GM21381 (cell line): ENCODE results near the gene ARL16.

Experiments used
- ATAC-seq: cut with Tn5 transposase; IDR thresholded peaks from one replicate; pipeline ENCODE4 v1.9.1; 2021; ENCODE audit warnings: mild to moderate bottlenecking, moderate library complexity; ENCODE audit not compliant: unreplicated experiment

Gene ARL16, protein sequence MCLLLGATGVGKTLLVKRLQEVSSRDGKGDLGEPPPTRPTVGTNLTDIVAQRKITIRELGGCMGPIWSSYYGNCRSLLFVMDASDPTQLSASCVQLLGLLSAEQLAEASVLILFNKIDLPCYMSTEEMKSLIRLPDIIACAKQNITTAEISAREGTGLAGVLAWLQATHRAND

DNA sequence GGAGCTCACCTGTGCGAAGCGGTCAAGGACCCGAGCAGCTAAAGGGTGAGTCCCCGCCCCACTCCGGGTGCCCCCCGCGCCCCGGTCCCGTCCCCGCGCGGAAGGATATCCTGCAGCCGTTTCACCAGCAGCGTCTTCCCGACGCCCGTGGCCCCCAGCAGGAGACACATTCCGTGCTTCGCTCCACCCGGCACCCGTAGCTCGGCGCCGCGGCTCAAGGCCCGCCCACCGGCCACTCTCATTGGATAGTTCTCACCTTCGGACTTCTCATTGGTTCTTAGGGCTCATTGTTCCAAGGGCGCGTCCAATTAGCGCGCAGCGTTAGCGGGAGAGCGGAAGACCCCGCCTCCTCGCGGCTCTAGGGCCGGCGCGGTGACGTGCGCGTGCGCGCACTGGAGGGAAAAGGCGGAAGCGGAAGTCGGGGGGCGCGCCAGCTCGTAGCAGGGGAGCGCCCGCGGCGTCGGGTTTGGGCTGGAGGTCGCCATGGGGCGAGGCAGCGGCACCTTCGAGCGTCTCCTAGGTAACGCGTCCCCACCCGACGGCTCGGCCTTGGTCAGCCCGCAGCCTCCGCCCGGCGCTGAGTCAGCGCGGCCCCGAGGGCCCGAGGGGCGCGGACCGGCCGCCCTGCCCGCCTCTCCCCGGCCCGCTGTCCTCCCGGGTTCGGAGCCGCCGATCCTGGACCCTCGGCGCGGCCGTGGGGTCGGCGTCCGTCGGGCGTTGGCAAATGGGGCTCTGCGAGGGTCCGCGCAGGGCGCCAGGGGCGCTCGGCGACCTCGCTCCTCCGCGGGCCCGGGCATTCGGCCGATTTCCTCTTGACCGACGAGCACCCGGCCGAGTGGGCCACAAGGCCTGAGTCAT is at the start of gene ARL16, which contains the start of gene HGS:
Gene ARL16, minus strand, starts transcription at position 214 of the 858 bp plus-strand sequence. Its CDS starts 44 bp downstream, at position 170.
Gene HGS, plus strand, starts transcription at position 428 of the 858 bp plus-strand sequence. Its CDS starts 56 bp downstream, at position 484.
- ATAC-seq: peak; percentile 93

- no peak for ATAC-seq
These were observed 43.9 kb upstream of the ARL16 start for GRCh38 chr17:81727324-81728031.

DNA sequence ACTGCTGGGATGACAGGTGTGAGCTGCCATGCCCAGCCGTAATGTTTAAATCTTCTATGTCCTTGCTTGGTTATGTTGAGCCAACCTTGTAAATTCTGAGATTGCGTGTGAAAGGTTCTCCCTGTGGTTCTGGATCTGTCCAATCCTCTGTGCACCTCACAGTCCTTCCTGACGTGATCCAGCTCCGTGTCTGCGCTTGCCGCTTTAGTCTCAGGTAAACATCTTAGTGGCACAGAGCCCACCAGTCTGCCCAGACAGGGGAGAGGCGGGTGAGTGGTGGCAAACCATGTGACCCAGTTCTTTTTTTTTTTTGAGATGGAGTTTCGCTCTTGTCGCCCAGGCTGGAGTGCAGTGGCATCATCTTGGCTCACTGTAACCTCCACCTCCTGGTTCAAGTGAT is 42.4 kb upstream of the ARL16 start:
- ATAC-seq: no peak

- no peak for ATAC-seq
These were observed 41.8 kb upstream of the ARL16 start for GRCh38 chr17:81725439-81725838.

- no peak for ATAC-seq
These were observed 40.1 kb upstream of the ARL16 start for GRCh38 chr17:81723651-81724209.

GRCh38 chr17:81722184-81723120 is 38.9 kb upstream of the ARL16 start:
- no peak for ATAC-seq

DNA sequence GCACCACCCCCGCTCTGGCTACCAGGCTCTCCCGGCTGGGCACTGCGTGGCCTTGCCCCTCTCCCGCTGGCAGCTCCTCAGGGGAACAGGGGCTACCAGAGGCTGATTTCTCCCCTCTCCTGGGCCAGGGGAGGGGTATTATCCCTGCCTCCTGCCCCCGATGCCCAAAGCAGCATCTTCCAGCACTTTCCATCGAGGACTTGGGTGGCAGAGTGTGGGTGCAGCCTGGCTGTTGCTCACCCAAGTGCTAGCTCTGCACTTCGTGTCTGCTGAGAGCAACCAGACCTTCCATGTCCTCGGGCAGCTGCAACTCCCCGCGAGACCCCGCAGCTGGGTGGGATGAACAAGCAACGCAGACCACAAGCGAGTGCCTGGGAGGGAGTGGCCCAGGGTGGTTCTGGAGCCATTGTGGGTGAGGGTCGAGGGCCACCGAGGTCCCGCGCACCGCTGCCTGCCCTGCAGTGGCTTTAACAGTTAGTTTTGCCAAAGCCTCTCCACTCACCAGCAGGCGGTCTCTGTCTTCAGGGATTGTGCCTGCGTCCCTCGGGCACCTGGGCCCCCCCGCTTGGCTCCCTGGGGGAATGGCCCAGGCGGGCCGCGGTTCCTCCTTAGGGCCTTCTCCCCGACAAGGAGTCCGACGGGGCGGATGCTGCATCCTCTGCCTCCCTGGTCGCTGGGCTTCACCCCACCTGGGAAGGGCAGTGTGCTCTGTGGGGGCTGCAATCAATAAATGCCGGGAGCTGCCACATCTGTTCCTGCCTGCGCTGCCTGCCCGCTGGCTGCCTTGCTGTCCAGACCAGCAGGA is 36.9 kb upstream of the ARL16 start:
- no peak for ATAC-seq

- ATAC-seq: no peak
These were observed 36.0 kb upstream of the ARL16 start for GRCh38 chr17:81719410-81720266.

DNA sequence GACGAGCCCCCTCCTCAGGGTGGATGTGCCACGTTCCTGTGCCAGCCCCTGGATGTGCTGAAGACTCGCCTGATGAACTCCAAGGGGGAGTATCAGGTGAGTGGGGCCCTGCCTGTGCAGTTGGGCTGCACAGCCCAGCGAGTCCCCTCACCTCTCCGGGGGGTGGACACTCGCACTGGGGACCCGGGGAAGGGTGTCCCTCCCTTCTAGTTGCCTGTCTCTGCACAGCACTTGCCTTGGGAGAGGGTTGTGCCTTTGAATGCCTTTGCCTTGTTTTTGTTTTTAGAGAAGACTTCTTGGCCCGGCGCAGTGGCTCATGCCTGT is 34.1 kb upstream of the ARL16 start:
- no peak for ATAC-seq

GRCh38 chr17:81717049-81717765 is 33.6 kb upstream of the ARL16 start:
- no peak for ATAC-seq

DNA sequence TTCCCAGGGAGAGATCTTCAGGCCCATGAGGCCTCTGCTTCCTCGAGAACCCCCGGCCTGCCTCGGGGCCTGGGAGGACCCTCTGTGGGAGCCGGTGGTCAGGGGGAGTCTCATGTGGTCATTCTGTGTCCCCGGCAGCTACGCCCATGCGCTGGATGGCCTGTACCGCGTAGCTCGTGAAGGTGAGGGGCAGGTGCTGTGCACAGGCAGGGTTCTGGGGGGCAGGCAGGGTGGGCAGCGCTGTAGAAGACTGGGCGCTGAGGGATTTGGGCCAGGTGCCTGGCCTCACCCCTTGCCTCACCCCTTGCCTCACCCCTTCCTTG is 33.0 kb upstream of the ARL16 start:
- ATAC-seq: no peak

DNA sequence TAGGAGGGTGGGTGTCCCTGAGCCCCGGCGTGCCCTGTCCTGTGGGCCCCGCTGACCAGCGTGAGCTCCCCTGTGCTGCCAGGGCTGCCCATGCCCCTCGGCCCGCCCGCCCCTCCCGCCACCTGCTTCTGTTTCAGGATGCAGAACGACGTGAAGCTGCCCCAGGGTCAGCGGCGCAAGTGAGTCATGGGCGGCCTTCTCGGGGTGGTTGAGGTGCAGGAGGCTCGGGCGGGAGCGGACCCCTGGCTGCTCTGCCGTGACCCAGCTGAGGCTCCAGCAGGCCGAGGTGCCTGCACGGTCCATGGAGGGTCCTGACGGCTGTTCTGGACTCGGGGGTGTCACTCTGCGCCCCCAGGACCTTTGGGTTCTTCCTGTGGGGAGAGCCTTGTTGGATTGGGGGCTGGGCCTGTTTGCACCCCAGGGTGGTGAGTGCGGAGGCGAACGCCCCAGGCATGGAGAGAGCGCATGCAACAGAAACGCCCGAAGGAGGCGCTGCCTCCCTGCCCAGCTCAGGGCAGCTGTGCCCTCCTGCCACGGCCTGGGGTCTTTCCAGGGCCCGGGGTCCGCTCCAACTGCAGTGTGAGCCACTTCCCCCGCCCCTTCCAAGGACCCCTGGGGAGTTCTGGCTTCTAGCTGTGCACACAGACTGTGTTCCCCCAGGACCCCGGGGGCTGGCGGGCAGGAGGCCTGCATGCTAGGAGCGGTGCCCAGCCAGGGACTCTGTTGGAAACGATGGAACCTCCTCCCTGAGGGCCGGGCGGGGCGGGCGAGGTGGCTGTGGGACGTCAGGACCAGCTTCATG is 32.5 kb upstream of the ARL16 start:
- no peak for ATAC-seq

GRCh38 chr17:81715107-81715871 is 31.7 kb upstream of the ARL16 start:
- ATAC-seq: no peak

GRCh38 chr17:81714412-81715106 is 31.0 kb upstream of the ARL16 start:
- ATAC-seq: no peak

- ATAC-seq: no peak
These were observed 30.2 kb upstream of the ARL16 start for GRCh38 chr17:81713556-81714411.
